ENCODE measurements around the gene FALEC.

FALEC gene

GRCh38 chr1:150548324-150548631, 32.7 kb downstream of the FALEC start:
- DNase-seq = no peak

DNA sequence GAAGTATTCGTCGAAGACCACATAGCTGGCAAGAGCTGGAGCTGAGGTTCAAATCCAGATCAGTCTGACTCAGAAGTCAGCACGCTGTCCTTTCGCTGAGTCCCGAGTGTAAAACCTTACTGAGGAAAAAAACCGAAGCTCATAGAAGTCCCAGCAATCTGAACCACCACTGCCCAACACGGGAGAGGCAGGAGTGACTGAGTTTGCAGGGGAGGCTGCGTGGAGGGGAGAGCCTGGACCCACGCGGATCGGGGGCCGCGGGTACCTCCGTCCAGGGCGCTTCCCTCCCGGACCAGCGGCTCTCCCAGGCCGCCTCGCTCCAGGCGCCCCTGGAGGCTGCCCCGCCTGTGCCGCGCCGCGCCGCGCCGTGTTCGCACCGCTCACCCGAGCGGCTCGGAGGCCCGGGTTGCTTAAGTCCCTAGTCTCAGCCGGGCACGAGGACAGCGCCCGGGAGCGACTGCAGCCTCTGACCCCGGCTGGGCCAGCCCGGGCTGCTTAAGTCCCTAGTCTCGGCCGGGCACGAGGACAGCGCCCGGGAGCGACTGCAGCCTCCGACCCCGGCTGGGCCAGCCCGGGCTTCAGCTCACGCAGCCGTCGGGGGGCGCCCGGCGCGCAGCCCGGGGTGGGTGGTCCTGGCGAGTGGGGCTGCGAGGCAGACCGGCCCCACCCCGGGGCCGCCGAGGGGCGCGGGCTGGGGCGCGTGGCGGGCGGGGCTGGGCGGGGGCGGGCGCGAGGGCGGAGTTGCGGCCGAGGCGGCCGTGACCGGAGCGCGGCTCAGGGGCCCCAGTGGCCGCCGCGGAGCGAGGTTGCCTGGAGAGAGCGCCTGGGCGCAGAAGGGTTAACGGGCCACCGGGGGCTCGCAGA, 33.3 kb downstream of the FALEC start, which contains the start of gene ADAMTSL4:
Gene ADAMTSL4, plus strand, starts transcription at position 777 of the 864 bp plus-strand sequence. CDS start 2,881 bp downstream, outside the sequence.
- peak; percentile 86 for DNase-seq

DNA sequence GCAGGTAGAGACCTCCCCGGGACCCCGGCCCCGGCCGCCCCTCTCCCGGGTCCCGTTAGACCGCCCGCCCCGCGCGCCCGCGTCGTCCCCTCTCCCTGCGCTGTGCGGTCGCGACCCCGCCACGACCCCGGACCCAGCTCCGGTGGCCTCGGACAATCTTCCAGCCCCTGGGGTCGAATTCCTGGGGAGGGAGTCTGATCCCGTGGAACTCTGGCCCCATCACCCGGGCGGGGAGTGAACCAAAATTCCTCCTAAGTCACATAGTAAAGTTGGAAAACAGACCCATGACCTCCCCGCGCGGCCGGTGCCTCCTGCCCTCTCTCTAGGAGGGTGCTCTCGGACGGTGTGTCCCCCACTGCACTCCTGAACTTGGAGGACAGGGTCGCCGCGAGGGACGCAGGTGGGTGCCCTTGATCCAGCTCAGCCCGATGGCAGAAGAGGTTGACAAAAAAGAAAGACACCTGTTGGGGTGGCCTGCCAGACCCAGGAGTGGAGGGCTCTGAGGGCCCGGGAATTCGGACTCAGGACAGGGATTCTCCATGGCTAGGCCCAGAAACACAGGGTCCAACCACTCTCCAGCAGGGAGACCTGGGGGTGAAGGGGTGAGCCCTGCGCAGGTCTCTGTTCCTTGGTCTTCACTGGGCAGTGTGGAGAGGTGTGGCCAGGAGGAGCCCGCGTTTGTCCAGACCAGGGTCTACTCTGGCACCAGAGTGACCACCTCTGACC, 34.1 kb downstream of the FALEC start:
- peak; percentile 73 for DNase-seq

- peak; percentile 50 for DNase-seq
These were observed 34.9 kb downstream of the FALEC start for GRCh38 chr1:150550222-150551050.

- DNase-seq = no peak
These were observed 35.7 kb downstream of the FALEC start for GRCh38 chr1:150551051-150551783.

GRCh38 chr1:150551784-150552127, 36.2 kb downstream of the FALEC start:
- no peak for DNase-seq

GRCh38 chr1:150552128-150552910, 36.8 kb downstream of the FALEC start:
- DNase-seq = no peak

DNA sequence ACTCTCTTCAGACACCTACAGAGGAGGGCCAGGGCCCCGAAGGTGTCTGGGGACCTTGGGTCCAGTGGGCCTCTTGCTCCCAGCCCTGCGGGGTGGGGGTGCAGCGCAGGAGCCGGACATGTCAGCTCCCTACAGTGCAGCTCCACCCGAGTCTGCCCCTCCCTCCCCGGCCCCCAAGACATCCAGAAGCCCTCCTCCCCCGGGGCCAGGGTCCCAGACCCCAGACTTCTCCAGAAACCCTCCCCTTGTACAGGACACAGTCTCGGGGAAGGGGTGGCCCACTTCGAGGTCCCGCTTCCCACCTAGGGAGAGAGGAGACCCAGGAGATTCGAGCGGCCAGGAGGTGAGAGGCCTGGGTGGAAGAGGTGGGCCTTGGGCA, 37.3 kb downstream of the FALEC start:
- DNase-seq = no peak

- DNase-seq = no peak
These were observed 38.0 kb downstream of the FALEC start for GRCh38 chr1:150553392-150554085.

DNA sequence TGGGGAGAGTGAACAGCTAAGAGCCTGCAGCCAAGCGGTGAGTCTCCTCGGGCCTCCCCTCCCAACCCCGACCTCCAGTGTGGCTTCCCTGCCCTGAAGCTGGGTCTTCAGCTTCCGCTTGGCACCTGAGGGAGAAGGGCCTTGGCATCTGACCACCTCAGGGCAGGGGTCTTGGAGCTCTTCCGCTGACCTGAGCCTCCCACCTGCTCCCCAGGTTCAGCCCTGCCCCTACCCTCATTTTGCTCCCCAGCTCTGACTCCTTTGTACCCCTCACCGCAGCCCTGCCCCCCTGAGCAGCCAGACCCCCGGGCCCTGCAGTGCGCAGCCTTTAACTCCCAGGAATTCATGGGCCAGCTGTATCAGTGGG, 38.5 kb downstream of the FALEC start:
- no peak for DNase-seq

- no peak for DNase-seq
These were observed 39.8 kb downstream of the FALEC start for GRCh38 chr1:150555198-150555970.

DNA sequence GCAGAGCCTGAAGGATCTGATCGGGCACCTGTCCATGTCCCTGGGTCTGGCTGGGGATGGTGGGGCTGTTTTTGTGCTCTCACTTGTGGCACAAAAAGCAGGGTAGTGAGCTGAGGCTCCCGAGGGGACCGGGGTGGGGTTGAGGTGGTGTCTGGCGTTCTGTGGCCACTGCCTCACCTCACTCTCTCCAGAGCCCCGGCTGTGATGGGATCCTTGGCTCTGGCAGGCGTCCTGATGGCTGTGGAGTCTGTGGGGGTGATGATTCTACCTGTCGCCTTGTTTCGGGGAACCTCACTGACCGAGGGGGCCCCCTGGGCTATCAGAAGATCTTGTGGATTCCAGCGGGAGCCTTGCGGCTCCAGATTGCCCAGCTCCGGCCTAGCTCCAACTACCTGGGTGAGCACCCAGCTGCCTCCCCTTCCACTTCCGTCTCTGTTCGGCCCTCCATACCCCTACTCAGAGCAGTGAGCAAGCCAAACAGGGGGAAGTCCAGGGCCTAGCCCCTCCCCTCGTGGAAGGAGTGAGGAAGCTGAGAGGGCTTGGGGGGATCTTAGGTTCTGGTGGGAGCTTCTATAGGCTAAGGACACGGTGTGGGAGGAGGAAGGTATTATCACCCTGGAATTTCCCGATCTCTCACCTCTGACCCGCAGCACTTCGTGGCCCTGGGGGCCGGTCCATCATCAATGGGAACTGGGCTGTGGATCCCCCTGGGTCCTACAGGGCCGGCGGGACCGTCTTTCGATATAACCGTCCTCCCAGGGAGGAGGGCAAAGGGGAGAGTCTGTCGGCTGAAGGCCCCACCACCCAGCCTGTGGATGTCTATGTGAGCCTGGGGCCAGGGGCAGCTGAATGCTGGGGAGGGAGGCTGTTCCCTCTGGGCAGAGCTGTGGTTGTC, 40.7 kb downstream of the FALEC start:
- DNase-seq = no peak

GRCh38 chr1:150557065-150557600, 41.6 kb downstream of the FALEC start:
- no peak for DNase-seq

DNA sequence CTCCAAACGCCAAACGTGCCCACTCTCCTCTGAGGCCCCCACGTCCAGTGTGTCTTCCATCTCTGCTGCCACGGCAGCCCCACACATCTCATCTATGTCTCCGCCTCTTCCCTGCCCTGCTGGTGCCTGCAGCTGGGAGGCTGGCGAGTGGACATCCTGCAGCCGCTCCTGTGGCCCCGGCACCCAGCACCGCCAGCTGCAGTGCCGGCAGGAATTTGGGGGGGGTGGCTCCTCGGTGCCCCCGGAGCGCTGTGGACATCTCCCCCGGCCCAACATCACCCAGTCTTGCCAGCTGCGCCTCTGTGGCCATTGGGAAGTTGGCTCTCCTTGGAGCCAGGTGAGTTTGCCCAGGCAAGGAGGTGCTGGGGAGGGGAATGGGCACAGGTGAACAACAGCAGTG, 42.3 kb downstream of the FALEC start:
- DNase-seq = no peak

DNA sequence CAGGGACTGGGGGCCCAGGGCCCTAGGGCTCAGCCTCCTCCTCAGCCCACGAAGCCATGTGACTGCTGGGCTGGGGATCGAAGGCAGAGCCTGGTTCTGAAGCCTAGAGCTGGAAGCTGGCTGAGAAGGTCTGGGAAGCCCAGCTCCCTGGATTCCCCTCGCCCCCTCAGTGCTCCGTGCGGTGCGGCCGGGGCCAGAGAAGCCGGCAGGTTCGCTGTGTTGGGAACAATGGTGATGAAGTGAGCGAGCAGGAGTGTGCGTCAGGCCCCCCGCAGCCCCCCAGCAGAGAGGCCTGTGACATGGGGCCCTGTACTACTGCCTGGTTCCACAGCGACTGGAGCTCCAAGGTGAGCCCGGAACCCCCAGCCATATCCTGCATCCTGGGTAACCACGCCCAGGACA, 42.8 kb downstream of the FALEC start:
- no peak for DNase-seq

- no peak for DNase-seq
These were observed 43.5 kb downstream of the FALEC start for GRCh38 chr1:150558761-150559655.

GRCh38 chr1:150559656-150560010, 44.1 kb downstream of the FALEC start:
- no peak for DNase-seq

GRCh38 chr1:150560011-150560438, 44.5 kb downstream of the FALEC start:
- DNase-seq = peak; percentile 92

All from eye (tissue), 1 donor.